Inflammatory macrophage treated with lipopolysaccharide for 1 hour (primary cell): ENCODE measurements around the gene MEGF11.

Experiments used
- DNase-seq, 2 donors: peaks; one replicate each; pipeline ENCODE4 v3.0.0-alpha.2; 2020 to 2022

Gene MEGF11

GRCh38 chr15:66212563-66212921, 41.0 kb downstream of the MEGF11 start:
- no peak for DNase-seq

- no peak for DNase-seq
Observed at GRCh38 chr15:66211670-66212562, 41.6 kb downstream of the MEGF11 start.

GRCh38 chr15:66210684-66211083, 42.9 kb downstream of the MEGF11 start:
- no peak for DNase-seq

GRCh38 chr15:66198757-66199156, 54.8 kb downstream of the MEGF11 start:
- no peak for DNase-seq

- DNase-seq, result no peak
Observed at GRCh38 chr15:66196602-66197001, 56.9 kb downstream of the MEGF11 start.

GRCh38 chr15:66195621-66196230, 57.8 kb downstream of the MEGF11 start:
- DNase-seq, result no peak

- DNase-seq, result no peak
Observed at GRCh38 chr15:66193066-66193465, 60.5 kb downstream of the MEGF11 start.

- no peak for DNase-seq
Observed at GRCh38 chr15:66190746-66191145, 62.8 kb downstream of the MEGF11 start.

- no peak for DNase-seq
Observed at GRCh38 chr15:66189291-66189690, 64.3 kb downstream of the MEGF11 start.

- DNase-seq, result no peak
Observed at GRCh38 chr15:66188464-66188863, 65.1 kb downstream of the MEGF11 start.

GRCh38 chr15:66187271-66187670, 66.3 kb downstream of the MEGF11 start:
- no peak for DNase-seq

GRCh38 chr15:66186049-66186825, 67.3 kb downstream of the MEGF11 start:
- DNase-seq, result no peak

- DNase-seq, result peak in 1 of 2 donors; percentile 10
Observed at GRCh38 chr15:66184936-66185790, 68.4 kb downstream of the MEGF11 start.

- no peak for DNase-seq
Observed at GRCh38 chr15:66184492-66184891, 69.1 kb downstream of the MEGF11 start.

- DNase-seq, result no peak
Observed at GRCh38 chr15:66180531-66181097, 72.9 kb downstream of the MEGF11 start.

- DNase-seq, result no peak
Observed at GRCh38 chr15:66178531-66178910, 75.0 kb downstream of the MEGF11 start.

GRCh38 chr15:66172324-66172980, 81.1 kb downstream of the MEGF11 start:
- no peak for DNase-seq

- no peak for DNase-seq
Observed at GRCh38 chr15:66171841-66172240, 81.7 kb downstream of the MEGF11 start.

- no peak for DNase-seq
Observed at GRCh38 chr15:66170716-66171115, 82.8 kb downstream of the MEGF11 start.

- DNase-seq, result no peak
Observed at GRCh38 chr15:66170042-66170441, 83.5 kb downstream of the MEGF11 start.

- DNase-seq, result no peak
Observed at GRCh38 chr15:66169625-66170024, 83.9 kb downstream of the MEGF11 start.

- no peak for DNase-seq
Observed at GRCh38 chr15:66169023-66169422, 84.5 kb downstream of the MEGF11 start.
